HG02642 (cell line): ENCODE data around the gene SCGB2A2.

Experiments used
- ATAC-seq: cut with Tn5 transposase; IDR thresholded peaks from one replicate; pipeline ENCODE4 v1.9.1; 2021; ENCODE audit warnings: mild to moderate bottlenecking; ENCODE audit not compliant: unreplicated experiment, poor library complexity

The SCGB2A2 gene

GRCh38 chr11:62269654-62270278 lies at the start of gene SCGB2A2:
Gene SCGB2A2, plus strand, starts transcription at chr11:62270158. Its CDS starts 59 bp downstream, at chr11:62270217.
- ATAC-seq, result no peak

GRCh38 chr11:62221498-62221897 lies 48.5 kb upstream of the SCGB2A2 start:
- ATAC-seq, result no peak

- no peak for ATAC-seq
Measured at GRCh38 chr11:62223095-62223494, 46.9 kb upstream of the SCGB2A2 start.

GRCh38 chr11:62233730-62234129 lies 36.2 kb upstream of the SCGB2A2 start:
- ATAC-seq, result no peak

- ATAC-seq, result no peak
Measured at GRCh38 chr11:62236187-62236586, 33.8 kb upstream of the SCGB2A2 start.

GRCh38 chr11:62237499-62237898 lies 32.5 kb upstream of the SCGB2A2 start:
- no peak for ATAC-seq

GRCh38 chr11:62238151-62238550 lies 31.8 kb upstream of the SCGB2A2 start:
- ATAC-seq, result no peak

GRCh38 chr11:62241095-62241494 lies 28.9 kb upstream of the SCGB2A2 start:
- no peak for ATAC-seq

GRCh38 chr11:62242021-62242420 lies 27.9 kb upstream of the SCGB2A2 start, which contains the start of gene SCGB1D2:
Gene SCGB1D2, plus strand, starts transcription at chr11:62242239. Its CDS starts 69 bp downstream, at chr11:62242308.
- ATAC-seq, result no peak

- no peak for ATAC-seq
Measured at GRCh38 chr11:62245271-62245753, 24.6 kb upstream of the SCGB2A2 start.

GRCh38 chr11:62251698-62252097 lies 18.3 kb upstream of the SCGB2A2 start:
- no peak for ATAC-seq

- ATAC-seq, result no peak
Measured at GRCh38 chr11:62253999-62254542, 15.9 kb upstream of the SCGB2A2 start.

- no peak for ATAC-seq
Measured at GRCh38 chr11:62256281-62256680, 13.7 kb upstream of the SCGB2A2 start.

GRCh38 chr11:62260261-62260953 lies 9.6 kb upstream of the SCGB2A2 start:
- ATAC-seq, result no peak

- no peak for ATAC-seq
Measured at GRCh38 chr11:62264004-62264403, 6.0 kb upstream of the SCGB2A2 start.

GRCh38 chr11:62266558-62266957 lies 3.4 kb upstream of the SCGB2A2 start:
- no peak for ATAC-seq

GRCh38 chr11:62267050-62267449 lies 2.9 kb upstream of the SCGB2A2 start:
- ATAC-seq, result no peak

GRCh38 chr11:62267576-62267975 lies 2.4 kb upstream of the SCGB2A2 start:
- no peak for ATAC-seq

GRCh38 chr11:62273284-62273683 lies 3.3 kb downstream of the SCGB2A2 start:
- no peak for ATAC-seq

GRCh38 chr11:62273789-62274275 lies 3.9 kb downstream of the SCGB2A2 start:
- ATAC-seq, result no peak

- no peak for ATAC-seq
Measured at GRCh38 chr11:62280452-62280851, 10.5 kb downstream of the SCGB2A2 start.
